SJSA1 (cell line): ENCODE results near the gene USH2A. TPM values are rescaled to one million over a fixed set of nuclear protein-coding genes. Genes with fewer than 3 reads are reported as not detected.

Experiments used
- DNase-seq, 2 experiments: peaks; one replicate each; pipeline ENCODE4 v3.0.0-alpha.2; 2015 to 2020; ENCODE audit warnings: low spot score in 2 of 2, low read depth in 1 of 2
- H3K27ac ChIP-seq: fragments of 250-450 bp; sonication (Bioruptor Pico); 2 replicates; pipeline ENCODE4 v1.5.1; 2020; ENCODE audit warnings: mild to moderate bottlenecking, moderate library complexity
- H3K27me3 ChIP-seq: fragments of 250-450 bp; sonication (Bioruptor Pico); replicated peaks from 2 replicates; pipeline ENCODE4 v1.5.1; 2020; ENCODE audit warnings: mild to moderate bottlenecking, moderate library complexity
- H3K36me3 ChIP-seq: fragments of 250-450 bp; sonication (Bioruptor Pico); 2 replicates; pipeline ENCODE4 v1.5.1; 2020; ENCODE audit warnings: mild to moderate bottlenecking
- H3K4me1 ChIP-seq: fragments of 250-450 bp; sonication (Bioruptor Pico); replicated peaks from 2 replicates; pipeline ENCODE4 v1.6.1; 2021; ENCODE audit warnings: mild to moderate bottlenecking
- H3K4me3 ChIP-seq: fragments of 250-450 bp; sonication (Bioruptor Pico); 2 replicates; pipeline ENCODE4 v1.5.1; 2020; ENCODE audit warnings: mild to moderate bottlenecking
- H3K9me3 ChIP-seq: fragments of 250-450 bp; sonication (Bioruptor Pico); replicated peaks from 2 replicates; pipeline ENCODE4 v1.5.1; 2020; ENCODE audit warnings: mild to moderate bottlenecking
- total RNA-seq: library from RNA; depleted of rRNA; stranded (reverse); fragments of >200 nt; shearing (Covaris generic); gene quantifications from 2 replicates; pipeline ENCODE4 v1.2.3, GENCODE V29; 2014

Gene USH2A
- total RNA-seq, 1 experiment from 2014 or later, result not detected

- DNase-seq, result no peak
- Histone ChIP-seq H3K9me3 (no peaks in the 10 kb centered on the region; the same call in 1 of the 2 replicates), H3K4me3 (no peak overlapping the region), H3K27ac (no peak overlapping the region), H3K27me3 (no peaks in the 10 kb centered on the region; the same call in 1 of the 2 replicates), H3K36me3 (no peaks in the 10 kb centered on the region), H3K4me1 (no peaks in the 10 kb centered on the region)
Measured at GRCh38 chr1:215780641-215781040, 642.6 kb downstream of the USH2A start.

DNA sequence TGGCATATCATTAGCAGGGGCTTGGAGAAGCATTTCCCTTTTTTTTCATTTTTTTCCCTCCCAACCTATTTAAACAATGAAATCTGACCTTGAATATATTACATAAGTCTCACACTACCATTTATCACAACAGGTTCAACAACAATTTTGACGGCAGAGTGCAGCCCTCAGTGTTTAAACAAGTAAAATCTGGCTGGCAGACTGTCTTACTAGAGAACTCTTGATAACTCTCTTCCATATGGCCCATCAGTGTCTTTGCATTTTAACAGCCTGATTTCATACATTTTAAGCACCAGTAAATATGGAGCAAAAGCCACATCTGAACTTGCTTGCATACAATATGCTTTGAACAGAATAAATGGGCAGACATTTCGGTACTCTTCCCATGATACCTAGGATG lies 643.1 kb downstream of the USH2A start:
- no peaks in the 10 kb centered on the region for H3K9me3 ChIP-seq
- H3K27ac ChIP-seq, result no peak overlapping the region
- H3K36me3 ChIP-seq, result no peaks in the 10 kb centered on the region
- no peaks in the 10 kb centered on the region for H3K4me1 ChIP-seq
- no peak overlapping the region for H3K4me3 ChIP-seq
- no peak for DNase-seq
- no peaks in the 10 kb centered on the region; the same call in 1 of the 2 replicates for H3K27me3 ChIP-seq

DNA sequence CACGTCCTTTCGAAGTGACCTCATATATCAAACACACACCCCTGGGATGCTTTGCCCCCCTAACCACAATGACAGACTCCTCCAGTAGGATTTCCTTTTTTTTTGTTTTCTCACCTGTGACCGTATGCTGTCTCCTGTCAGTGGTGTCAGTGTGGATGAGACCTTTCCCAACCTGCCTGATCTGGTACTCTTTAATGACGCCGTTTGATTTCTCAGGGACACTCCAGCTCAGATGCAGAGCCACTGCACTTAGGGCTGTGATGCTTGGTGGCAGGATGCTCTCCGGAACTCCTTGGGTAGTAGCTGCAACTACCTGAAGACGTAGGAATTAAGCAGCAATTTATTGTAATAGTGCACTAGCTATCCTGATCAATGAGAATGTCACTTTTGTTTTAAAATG lies 643.5 kb downstream of the USH2A start:
- DNase-seq, result no peak
- no peaks in the 10 kb centered on the region; the same call in 1 of the 2 replicates for H3K27me3 ChIP-seq
- H3K27ac ChIP-seq, result no peak overlapping the region
- no peaks in the 10 kb centered on the region for H3K4me1 ChIP-seq
- H3K4me3 ChIP-seq, result no peak overlapping the region
- H3K36me3 ChIP-seq, result no peaks in the 10 kb centered on the region
- no peaks in the 10 kb centered on the region for H3K9me3 ChIP-seq

DNA sequence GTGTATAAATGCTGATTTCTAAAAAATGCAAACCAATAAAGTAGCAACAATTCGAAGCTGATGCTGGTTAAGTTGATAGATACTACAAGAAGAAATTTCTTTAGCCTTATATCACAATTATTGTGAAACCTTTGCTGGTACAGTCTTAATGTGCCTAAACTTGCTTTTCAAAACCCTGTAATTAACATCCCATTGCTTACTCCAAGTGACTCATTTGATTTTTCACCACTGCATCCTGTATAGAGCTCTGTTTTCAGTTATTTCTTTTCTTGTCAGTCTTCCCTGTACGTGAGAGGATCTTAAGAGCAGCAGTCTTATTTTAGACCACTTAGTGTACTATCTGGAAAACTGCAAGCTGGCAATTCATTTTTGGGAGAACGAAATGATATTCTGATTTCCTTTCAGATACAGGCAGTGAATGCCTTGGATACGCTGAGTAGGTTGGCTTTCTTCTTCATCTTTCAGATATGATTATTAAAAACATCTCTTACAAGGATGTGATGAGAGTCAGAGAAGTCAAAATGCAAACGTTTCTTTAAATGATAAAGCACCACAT lies 645.8 kb downstream of the USH2A start:
- Histone ChIP-seq H3K4me1 (no peaks in the 10 kb centered on the region), H3K9me3 (no peaks in the 10 kb centered on the region), H3K36me3 (no peaks in the 10 kb centered on the region), H3K27ac (no peak overlapping the region), H3K4me3 (no peak overlapping the region), H3K27me3 (no peaks in the 10 kb centered on the region)
- no peak for DNase-seq

- Histone ChIP-seq H3K27me3 (no peaks in the 10 kb centered on the region), H3K9me3 (no peaks in the 10 kb centered on the region), H3K4me1 (no peaks in the 10 kb centered on the region), H3K27ac (no peak overlapping the region), H3K4me3 (no peak overlapping the region), H3K36me3 (no peaks in the 10 kb centered on the region)
- DNase-seq, result no peak
Measured at GRCh38 chr1:215776336-215776735, 646.9 kb downstream of the USH2A start.

- H3K9me3 ChIP-seq, result no peaks in the 10 kb centered on the region
- no peaks in the 10 kb centered on the region for H3K36me3 ChIP-seq
- no peak for DNase-seq
- no peak overlapping the region for H3K4me3 ChIP-seq
- H3K4me1 ChIP-seq, result no peaks in the 10 kb centered on the region
- no peak overlapping the region for H3K27ac ChIP-seq
- no peaks in the 10 kb centered on the region for H3K27me3 ChIP-seq
Measured at GRCh38 chr1:215772151-215772550, 651.1 kb downstream of the USH2A start.

GRCh38 chr1:215768303-215768702 lies 654.9 kb downstream of the USH2A start:
- Histone ChIP-seq H3K4me1 (no peaks in the 10 kb centered on the region), H3K27ac (no peak overlapping the region), H3K36me3 (no peaks in the 10 kb centered on the region), H3K9me3 (no peaks in the 10 kb centered on the region), H3K27me3 (no peaks in the 10 kb centered on the region), H3K4me3 (no peak overlapping the region)
- no peak for DNase-seq

DNA sequence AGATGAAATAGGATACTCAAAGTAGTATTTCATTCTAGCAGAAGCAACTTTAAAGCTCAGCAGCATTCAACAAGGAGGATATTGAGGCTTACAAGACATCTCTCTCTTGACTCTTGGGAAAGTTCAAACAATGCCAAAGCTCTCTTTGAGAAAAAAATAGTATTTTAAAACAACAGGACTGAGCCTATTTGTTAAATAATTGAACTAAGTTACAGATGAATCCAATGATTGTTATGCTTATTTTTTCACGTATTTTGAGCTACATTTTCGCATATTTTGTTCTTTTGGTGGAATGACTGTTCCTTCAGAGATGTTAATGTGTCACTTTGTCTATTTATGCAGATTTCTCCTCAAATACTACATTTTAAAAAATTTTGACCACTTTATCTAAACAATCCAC lies 655.5 kb downstream of the USH2A start:
- no peak for DNase-seq

DNA sequence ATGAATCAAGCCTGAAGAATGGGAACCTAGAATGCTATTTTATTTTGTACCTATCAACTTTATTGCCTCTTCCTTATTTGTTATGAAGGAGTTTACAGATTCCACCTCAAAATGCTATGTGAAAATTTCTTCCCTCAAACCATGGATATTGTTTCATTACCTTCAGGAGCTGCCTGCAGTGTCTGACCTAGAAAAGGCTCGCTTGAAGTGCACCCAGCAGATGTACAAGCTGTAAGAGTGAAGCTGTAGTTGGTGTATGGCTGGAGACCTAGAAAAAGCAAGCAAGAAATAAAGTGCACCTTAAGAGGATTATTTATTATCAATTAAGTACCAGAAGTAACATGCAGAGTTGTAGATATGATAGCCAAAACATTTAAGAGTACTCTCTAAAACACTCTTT lies 656.7 kb downstream of the USH2A start:
- DNase-seq, result no peak
- no peaks in the 10 kb centered on the region for H3K9me3 ChIP-seq
- H3K27ac ChIP-seq, result no peak overlapping the region
- no peaks in the 10 kb centered on the region for H3K4me1 ChIP-seq
- H3K4me3 ChIP-seq, result no peak overlapping the region
- no peaks in the 10 kb centered on the region for H3K36me3 ChIP-seq
- H3K27me3 ChIP-seq, result no peaks in the 10 kb centered on the region

More for the DNA sequence above, 655.5 kb downstream of the USH2A start:
- Histone ChIP-seq H3K4me1 (no peaks in the 10 kb centered on the region), H3K4me3 (no peak overlapping the region), H3K27me3 (no peaks in the 10 kb centered on the region), H3K9me3 (no peaks in the 10 kb centered on the region), H3K27ac (no peak overlapping the region), H3K36me3 (no peaks in the 10 kb centered on the region)

GRCh38 chr1:215765833-215766232 lies 657.4 kb downstream of the USH2A start:
- Histone ChIP-seq H3K27me3 (no peaks in the 10 kb centered on the region), H3K4me3 (no peak overlapping the region), H3K27ac (no peak overlapping the region), H3K4me1 (no peaks in the 10 kb centered on the region), H3K9me3 (no peaks in the 10 kb centered on the region), H3K36me3 (no peaks in the 10 kb centered on the region)
- no peak for DNase-seq

GRCh38 chr1:215761446-215761845 lies 661.8 kb downstream of the USH2A start:
- no peak for DNase-seq

GRCh38 chr1:215754112-215754511 lies 669.1 kb downstream of the USH2A start:
- no peaks in the 10 kb centered on the region for H3K27me3 ChIP-seq
- no peaks in the 10 kb centered on the region for H3K36me3 ChIP-seq

More at GRCh38 chr1:215761446-215761845, 661.8 kb downstream of the USH2A start:
- Histone ChIP-seq H3K9me3 (no peaks in the 10 kb centered on the region), H3K36me3 (no peaks in the 10 kb centered on the region), H3K27me3 (no peaks in the 10 kb centered on the region), H3K4me1 (no peaks in the 10 kb centered on the region), H3K27ac (no peak overlapping the region), H3K4me3 (no peak overlapping the region)

DNA sequence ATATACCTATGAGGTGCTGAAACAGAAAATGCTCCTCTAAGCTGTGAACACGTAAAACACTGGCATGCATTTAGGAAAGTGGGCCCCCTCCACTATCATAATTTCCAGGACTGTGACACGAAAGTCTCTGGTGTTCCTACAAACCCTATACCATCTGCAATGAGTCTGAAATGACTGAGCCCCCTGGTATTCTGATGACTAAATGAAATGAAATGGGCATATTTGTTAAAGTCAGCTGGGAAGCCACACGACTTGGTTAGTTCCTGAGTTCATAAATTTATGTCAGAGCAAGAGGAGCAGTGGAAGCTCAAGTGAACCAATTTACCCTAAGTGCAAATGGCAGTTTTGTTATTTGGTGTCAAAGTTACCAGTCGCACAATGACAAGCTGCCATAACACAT lies 673.8 kb downstream of the USH2A start:
- Histone ChIP-seq H3K27me3 (no peaks in the 10 kb centered on the region), H3K36me3 (no peaks in the 10 kb centered on the region), H3K4me1 (peaks cover 10% of the 10 kb centered on the region), H3K9me3 (no peaks in the 10 kb centered on the region), H3K27ac (no peak overlapping the region), H3K4me3 (no peak overlapping the region)
- peak in 1 of 2 experiments; percentile 12 for DNase-seq

More at GRCh38 chr1:215754112-215754511, 669.1 kb downstream of the USH2A start:
- Histone ChIP-seq H3K4me1 (peaks cover 6% of the 10 kb centered on the region), H3K9me3 (no peaks in the 10 kb centered on the region), H3K4me3 (no peak overlapping the region), H3K27ac (no peak overlapping the region)
- DNase-seq, result no peak

- H3K4me1 ChIP-seq, result peaks cover 10% of the 10 kb centered on the region
- no peaks in the 10 kb centered on the region for H3K27me3 ChIP-seq
- H3K9me3 ChIP-seq, result no peaks in the 10 kb centered on the region
- H3K27ac ChIP-seq, result no peak overlapping the region
- no peak overlapping the region for H3K4me3 ChIP-seq
- no peak for DNase-seq
- H3K36me3 ChIP-seq, result no peaks in the 10 kb centered on the region
Measured at GRCh38 chr1:215748431-215748830, 674.8 kb downstream of the USH2A start.

DNA sequence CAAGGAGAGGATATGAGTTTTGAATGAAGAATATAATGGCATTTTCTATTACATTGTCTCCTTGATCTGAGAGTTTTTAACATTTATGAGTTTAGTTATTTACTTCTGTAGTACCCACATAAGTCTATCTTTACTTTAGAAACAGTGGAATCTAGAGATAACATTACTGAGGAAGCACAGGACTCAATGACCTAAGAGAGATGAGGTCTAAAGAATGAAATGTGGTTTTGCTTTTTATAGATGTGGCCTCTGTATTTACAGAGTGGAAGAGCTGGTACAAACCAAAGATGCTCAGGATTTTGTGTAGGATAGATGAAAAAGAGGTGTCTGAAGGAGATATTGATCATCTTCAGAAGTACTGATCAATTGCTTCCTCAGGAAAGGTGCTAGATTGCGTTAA lies 678.8 kb downstream of the USH2A start:
- no peak overlapping the region for H3K4me3 ChIP-seq
- no peaks in the 10 kb centered on the region for H3K9me3 ChIP-seq
- no peak overlapping the region for H3K27ac ChIP-seq
- peaks cover 7% of the 10 kb centered on the region for H3K4me1 ChIP-seq
- no peaks in the 10 kb centered on the region for H3K36me3 ChIP-seq
- no peaks in the 10 kb centered on the region for H3K27me3 ChIP-seq
- DNase-seq, result no peak
